Measurements from ENCODE around the gene ABCB9.

GRCh38 chr12:122908915-122909314, 57.3 kb downstream of the ABCB9 start:
- TF ChIP-seq CTCF (IDR thresholded peaks at IDR 0.05): no peak
- no peak for TF ChIP-seq EZH2 (IDR thresholded peaks at IDR 0.05; ENCODE audit: borderline replicate concordance, insufficient read depth, low read depth, low read length, poor library complexity, severe bottlenecking)

All from B cell (primary cell).